Occipital lobe (tissue), 2 donors: ENCODE data around the gene LHPP. TPM values are rescaled to one million over a fixed set of nuclear protein-coding genes. Genes with fewer than 3 reads are reported as not detected.

Experiments used
- DNase-seq: peaks from one replicate; lab custom pipeline; 2025; lab: John Stamatoyannopoulos, UW
- total RNA-seq: library from RNA; depleted of rRNA; stranded (reverse); fragments of >200 nt; gene quantifications from one replicate; pipeline ENCODE4 v1.2.3, GENCODE V29; 2014

Gene LHPP
- total RNA-seq, 1 donor from 2014 or later: 9.7 TPM

GRCh38 chr10:124653811-124654651, 192.4 kb downstream of the LHPP start:
- no peak for DNase-seq

- no peak for DNase-seq
Observed at GRCh38 chr10:124654686-124655085, 193.1 kb downstream of the LHPP start.

GRCh38 chr10:124655191-124656112, 193.8 kb downstream of the LHPP start:
- DNase-seq: no peak

GRCh38 chr10:124656113-124656490, 194.5 kb downstream of the LHPP start:
- no peak for DNase-seq

- DNase-seq: no peak
Observed at GRCh38 chr10:124656541-124656940, 194.9 kb downstream of the LHPP start.

- DNase-seq: peak; percentile 27
Observed at GRCh38 chr10:124657806-124658205, 196.2 kb downstream of the LHPP start.

GRCh38 chr10:124658591-124659242, 197.1 kb downstream of the LHPP start:
- DNase-seq: no peak

- no peak for DNase-seq
Observed at GRCh38 chr10:124659380-124659779, 197.8 kb downstream of the LHPP start.

- DNase-seq: no peak
Observed at GRCh38 chr10:124660404-124661125, 198.9 kb downstream of the LHPP start.

GRCh38 chr10:124661660-124662180, 200.1 kb downstream of the LHPP start:
- DNase-seq: no peak

- DNase-seq: no peak
Observed at GRCh38 chr10:124663228-124663627, 201.6 kb downstream of the LHPP start.

Other genes starting within 250 kb of the LHPP start
- 143 TPM for gene OAT, start 42.9 kb upstream of the LHPP start, total RNA-seq
- 0.47 TPM for gene NKX1-2, start 11.8 kb upstream of the LHPP start, total RNA-seq